GM10266 (cell line): ENCODE measurements around the gene EIF3L.
A peak's percentile ranks its signal among the peaks of the same experiment; 100 is the strongest.

ENCODE experiments used
- DNase-seq: peaks from one replicate; pipeline ENCODE4 v3.0.0; 2012; ENCODE audit errors: extremely low spot score
- TF ChIP-seq, protein P1 (sequence below): IDR thresholded peaks from 2 replicates; pipeline ENCODE4 v1.5.1; 2012; ENCODE audit warnings: mild to moderate bottlenecking, low read depth; ENCODE audit not compliant: control insufficient read depth, insufficient read depth; ENCODE audit errors: missing control alignments

The EIF3L gene

DNA sequence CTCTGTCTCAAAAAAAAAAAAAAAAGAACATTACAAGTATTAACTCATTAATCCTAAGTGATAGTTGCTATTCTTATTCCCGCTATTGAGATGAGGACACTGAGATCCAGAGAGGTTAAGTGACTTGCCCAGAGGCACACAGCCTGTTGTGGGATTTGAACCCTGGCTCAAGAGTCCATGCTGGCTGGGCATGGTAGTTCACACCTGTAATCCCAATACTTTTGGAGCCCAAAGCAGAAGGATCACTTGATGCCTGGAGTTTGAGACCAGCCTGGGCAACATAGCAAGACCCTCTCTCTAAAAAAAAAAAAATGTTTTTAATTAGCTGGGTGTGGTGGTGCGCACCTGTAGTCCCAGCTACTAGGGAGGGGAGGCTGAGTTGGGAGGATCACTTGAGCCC, 37.4 kb upstream of the EIF3L start:
- TF ChIP-seq, protein P1, sequence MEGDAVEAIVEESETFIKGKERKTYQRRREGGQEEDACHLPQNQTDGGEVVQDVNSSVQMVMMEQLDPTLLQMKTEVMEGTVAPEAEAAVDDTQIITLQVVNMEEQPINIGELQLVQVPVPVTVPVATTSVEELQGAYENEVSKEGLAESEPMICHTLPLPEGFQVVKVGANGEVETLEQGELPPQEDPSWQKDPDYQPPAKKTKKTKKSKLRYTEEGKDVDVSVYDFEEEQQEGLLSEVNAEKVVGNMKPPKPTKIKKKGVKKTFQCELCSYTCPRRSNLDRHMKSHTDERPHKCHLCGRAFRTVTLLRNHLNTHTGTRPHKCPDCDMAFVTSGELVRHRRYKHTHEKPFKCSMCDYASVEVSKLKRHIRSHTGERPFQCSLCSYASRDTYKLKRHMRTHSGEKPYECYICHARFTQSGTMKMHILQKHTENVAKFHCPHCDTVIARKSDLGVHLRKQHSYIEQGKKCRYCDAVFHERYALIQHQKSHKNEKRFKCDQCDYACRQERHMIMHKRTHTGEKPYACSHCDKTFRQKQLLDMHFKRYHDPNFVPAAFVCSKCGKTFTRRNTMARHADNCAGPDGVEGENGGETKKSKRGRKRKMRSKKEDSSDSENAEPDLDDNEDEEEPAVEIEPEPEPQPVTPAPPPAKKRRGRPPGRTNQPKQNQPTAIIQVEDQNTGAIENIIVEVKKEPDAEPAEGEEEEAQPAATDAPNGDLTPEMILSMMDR: no peak
- no peak for DNase-seq

DNA sequence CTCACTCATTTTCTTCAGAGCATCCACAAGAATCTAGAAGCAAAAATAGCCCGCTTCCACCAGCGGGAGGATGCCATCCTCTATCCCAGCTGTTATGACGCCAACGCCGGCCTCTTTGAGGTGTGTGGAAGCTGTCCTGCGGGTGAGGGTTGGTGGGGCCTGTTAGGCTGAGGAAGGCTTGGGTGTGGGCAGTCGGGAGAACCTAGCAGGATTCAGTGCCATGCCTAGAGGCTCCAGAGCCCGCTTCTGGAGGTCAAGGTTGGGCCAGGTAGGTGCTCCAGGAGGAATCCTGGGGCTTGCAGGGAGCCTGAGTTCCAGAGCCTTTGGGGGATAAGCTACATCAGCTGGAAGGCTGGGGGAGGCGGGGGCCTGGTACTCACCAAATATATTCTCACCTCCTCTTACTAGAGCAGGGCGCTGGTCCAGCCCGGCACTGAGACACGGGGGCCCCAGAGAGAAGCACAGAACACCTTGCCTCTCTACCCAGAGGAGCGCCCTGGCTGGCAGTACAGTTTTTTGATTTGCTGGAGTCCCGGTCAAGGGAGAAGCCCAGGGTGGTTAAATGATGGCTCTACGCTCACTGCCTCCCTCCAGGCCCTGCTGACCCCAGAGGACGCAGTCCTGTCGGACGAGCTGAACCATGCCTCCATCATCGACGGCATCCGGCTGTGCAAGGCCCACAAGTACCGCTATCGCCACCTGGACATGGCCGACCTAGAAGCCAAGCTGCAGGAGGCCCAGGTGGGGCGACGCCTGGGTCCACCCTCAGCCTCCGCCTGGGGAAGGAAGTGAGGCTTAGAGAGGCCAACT, 36.1 kb upstream of the EIF3L start:
- TF ChIP-seq, protein P1: no peak
- DNase-seq: no peak

DNA sequence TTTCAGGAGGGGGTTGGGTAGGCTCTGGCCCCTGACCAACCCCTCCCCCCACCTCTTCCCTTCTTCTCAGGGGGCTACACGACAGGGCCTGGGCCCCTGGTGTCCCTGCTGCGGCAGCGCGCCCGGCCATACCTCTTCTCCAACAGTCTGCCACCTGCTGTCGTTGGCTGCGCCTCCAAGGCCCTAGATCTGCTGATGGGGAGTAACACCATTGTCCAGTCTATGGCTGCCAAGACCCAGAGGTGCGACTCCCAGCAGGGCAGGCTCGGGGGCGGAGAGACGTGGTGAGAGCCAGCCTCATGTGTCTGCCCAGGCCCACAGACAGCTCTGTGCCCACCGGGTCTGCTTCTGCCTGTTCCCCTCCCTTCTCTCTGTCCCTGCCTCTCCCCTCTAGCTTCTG, 33.6 kb upstream of the EIF3L start:
- TF ChIP-seq, protein P1: no peak
- DNase-seq: no peak

DNA sequence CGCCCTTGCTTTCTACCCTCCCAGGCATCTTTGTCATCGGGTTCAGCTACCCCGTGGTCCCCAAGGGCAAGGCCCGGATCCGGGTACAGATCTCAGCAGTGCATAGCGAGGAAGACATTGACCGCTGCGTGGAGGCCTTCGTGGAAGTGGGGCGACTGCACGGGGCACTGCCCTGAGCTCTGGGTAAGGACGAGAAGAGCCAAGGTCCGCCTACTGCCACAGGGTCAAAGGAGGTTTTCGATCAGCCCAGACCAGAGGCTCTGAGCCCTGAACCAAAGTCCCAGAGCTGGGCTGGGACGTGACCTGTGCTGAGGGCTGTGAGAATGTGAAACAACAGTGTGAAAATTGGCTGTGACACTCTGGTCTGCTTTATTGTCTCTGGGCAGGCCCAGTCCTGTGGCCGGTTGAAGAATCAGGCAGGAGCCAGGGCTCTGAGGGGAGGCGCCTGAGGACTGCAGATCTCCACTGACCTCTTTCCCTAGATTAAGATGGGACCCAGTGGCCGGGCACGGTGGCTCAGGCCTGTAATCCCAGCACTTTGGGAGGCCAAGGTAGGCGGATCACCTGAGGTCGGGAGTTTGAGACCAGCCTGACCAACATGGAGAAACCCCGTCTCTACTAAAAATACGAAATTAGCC, 32.6 kb upstream of the EIF3L start:
- DNase-seq: no peak
- TF ChIP-seq, protein P1: no peak

DNA sequence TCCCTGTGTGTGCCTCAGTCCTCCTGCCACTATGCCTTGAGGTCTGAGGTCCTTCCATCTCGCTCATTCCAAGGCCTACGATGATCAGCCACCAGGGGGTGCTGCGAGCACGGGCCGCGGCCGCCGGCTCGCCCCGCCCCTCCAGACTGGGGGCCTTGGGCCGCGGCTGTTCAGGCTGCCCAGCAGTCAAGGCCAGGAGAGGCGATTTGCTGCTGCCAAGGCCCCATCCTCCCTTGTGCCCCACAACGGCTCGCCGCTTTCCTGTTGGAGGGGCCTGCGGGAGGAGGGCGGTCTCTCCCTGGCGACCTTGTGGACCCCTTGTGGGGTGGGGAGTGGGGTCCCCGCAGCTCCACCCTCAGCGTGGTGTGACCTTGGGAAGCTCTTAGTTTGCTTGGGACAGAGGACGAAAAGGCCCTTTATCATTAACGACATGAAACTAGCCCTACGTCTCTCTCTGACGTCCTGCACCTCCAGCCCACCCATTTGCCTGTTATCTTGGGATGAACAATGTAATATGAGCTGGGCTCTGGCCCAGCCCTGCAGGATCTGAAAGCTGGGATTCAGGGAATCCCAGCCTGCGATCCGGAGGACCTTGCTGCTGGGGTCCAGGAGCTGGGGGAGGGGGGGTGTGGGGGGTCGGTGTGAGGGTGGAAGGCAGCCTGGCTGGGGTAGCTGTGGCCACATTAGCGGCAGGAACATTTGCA, 31.4 kb upstream of the EIF3L start:
- TF ChIP-seq, protein P1: peak; percentile 96
- peak; percentile 94 for DNase-seq

DNA sequence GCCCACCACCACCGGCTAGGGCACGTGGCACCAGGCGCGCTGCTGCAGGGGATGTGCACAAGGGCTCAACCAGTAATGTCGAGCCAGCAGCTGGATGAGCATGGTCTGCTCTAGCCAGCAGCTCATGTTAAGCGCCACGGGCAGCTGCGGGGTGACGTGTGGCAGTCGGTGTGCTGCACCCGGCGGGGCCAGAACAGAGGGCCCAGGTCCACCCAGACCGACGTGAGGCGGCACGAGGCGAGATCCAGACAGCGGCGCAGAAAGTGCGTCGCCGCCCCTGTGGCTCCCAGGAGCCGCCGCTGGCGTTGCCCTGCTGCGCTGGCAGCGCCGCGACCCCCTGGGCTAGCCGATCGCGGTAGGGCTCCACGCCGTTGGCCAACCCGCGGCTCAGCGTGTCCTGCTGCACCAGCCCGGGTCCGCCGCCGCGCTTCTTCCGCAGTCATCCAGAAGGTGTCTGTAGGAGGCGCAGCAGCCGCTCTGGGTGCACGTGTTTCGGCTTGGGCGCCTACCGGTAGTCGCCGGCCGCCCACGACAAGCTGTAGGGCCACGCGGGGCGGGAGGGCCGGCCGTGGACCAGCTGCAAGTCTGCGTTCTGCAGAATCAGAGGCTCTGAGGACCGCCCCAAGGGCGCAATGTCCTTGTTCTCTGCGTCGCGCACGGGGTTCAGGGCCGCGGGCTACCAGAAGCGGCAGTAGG, 30.7 kb upstream of the EIF3L start:
- TF ChIP-seq, protein P1: peak; percentile 63
- DNase-seq: peak; percentile 89

DNA sequence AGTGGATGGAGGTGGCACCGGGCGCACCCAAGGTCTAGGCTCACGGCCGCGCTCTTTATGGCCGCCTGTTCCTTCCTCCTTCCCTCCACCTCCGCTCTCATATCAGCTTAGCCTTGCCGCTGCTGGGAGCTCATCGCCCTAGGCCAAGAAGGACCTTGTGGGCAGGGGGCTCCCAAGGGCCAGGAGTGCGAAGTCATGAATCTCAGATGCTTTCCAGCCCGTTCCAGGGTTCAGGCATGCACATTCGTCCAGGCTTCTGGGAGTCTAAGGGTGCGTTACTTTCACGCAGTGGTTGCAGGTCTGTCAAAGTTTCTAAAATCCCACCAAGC, 30.1 kb upstream of the EIF3L start:
- TF ChIP-seq, protein P1: no peak
- no peak for DNase-seq
